ENCODE results near the gene PRAC2.

Gene PRAC2

GRCh38 chr17:48728232-48729231 lies 5.5 kb downstream of the PRAC2 start, which contains the start of gene HOXB13:
Gene HOXB13 (minus strand): TSS chr17:48728750. CDS start chr17:48728593, 157 bp downstream.
- no peak within 1 kb of the TSS for H2BK12ac ChIP-seq (ENCODE audit: low read length in 2 of 2)
- H3K36me3 ChIP-seq (ENCODE audit: control insufficient read depth in 1 of 2, insufficient read depth in 2 of 2, low read depth in 1 of 2, low read length in 2 of 2): peaks cover 0 to 3% of the 10 kb centered on the region in 2 experiments
- H3K18ac ChIP-seq (ENCODE audit: low read depth in 1 of 2, low read length in 2 of 2): peak within 1 kb of the TSS; percentile 52 to 81
- peak; percentile 85 for DNase-seq
- peak within 1 kb of the TSS; percentile 95 for H4K8ac ChIP-seq (ENCODE audit: low read length)
- H3K9me3 ChIP-seq (ENCODE audit: control insufficient read depth, low read length): no peaks in the 10 kb centered on the region
- H3K27me3 ChIP-seq (ENCODE audit: control insufficient read depth in 1 of 2, insufficient read depth in 1 of 2, low read length in 2 of 2): peaks cover 97% of the 10 kb centered on the region in 2 experiments
- no peak within 1 kb of the TSS for H2BK120ac ChIP-seq (ENCODE audit: low read depth, low read length)
- H3K4me2 ChIP-seq (ENCODE audit: low read length, poor library complexity, severe bottlenecking): peak within 1 kb of the TSS; percentile 75
- peak within 1 kb of the TSS in 1 of 2 experiments; percentile 99 for H3K23ac ChIP-seq (ENCODE audit: low read length in 2 of 2)
- H3K9ac ChIP-seq (ENCODE audit: low read length): no peak within 1 kb of the TSS
- peaks cover 19% of the 10 kb centered on the region for H3K4me1 ChIP-seq (ENCODE audit: control insufficient read depth, insufficient read depth, low read depth, low read length)
- H2AFZ ChIP-seq (ENCODE audit: low read depth, low read length): peak within 1 kb of the TSS; percentile 31
- 5% methylated on average over 46 of the region's 55 CpGs for WGBS
- H2BK5ac ChIP-seq (ENCODE audit: low read depth, low read length, poor library complexity, severe bottlenecking): no peak within 1 kb of the TSS
- H2AK5ac ChIP-seq (ENCODE audit: low read length, severe bottlenecking): no peak within 1 kb of the TSS
- peak within 1 kb of the TSS in 1 of 2 experiments; percentile 70 for H3K14ac ChIP-seq (ENCODE audit: low read length in 2 of 2)
- no peak within 1 kb of the TSS for H3K27ac ChIP-seq (ENCODE audit: low read length, poor library complexity, severe bottlenecking)
- H2BK15ac ChIP-seq (ENCODE audit: low read depth, poor library complexity, severe bottlenecking): no peak within 1 kb of the TSS
- peak within 1 kb of the TSS; percentile 14 to 66 for H3K4me3 ChIP-seq (ENCODE audit: insufficient read depth in 1 of 2, low read depth in 1 of 2, low read length in 2 of 2)
- H4K91ac ChIP-seq (ENCODE audit: low read length): peak within 1 kb of the TSS; percentile 25
- peak within 1 kb of the TSS; percentile 24 to 41 for H3K4ac ChIP-seq (ENCODE audit: low read depth in 1 of 2, low read length in 2 of 2)
- no peaks in the 10 kb centered on the region for H3K79me1 ChIP-seq (replicated peaks; ENCODE audit: low read length, poor library complexity, severe bottlenecking)

GRCh38 chr17:48729335-48730239 lies 6.6 kb downstream of the PRAC2 start:
- Histone ChIP-seq H4K8ac (ENCODE audit: low read length) (peak overlapping the region; percentile 27), H2BK15ac (ENCODE audit: low read depth, poor library complexity, severe bottlenecking) (no peak overlapping the region), H2AK5ac (ENCODE audit: low read length, severe bottlenecking) (no peak overlapping the region), H3K27me3 (ENCODE audit: control insufficient read depth in 1 of 2, insufficient read depth in 1 of 2, low read length in 2 of 2) (peaks cover 97 to 98% of the 10 kb centered on the region in 2 experiments), H3K4me2 (ENCODE audit: low read length, poor library complexity, severe bottlenecking) (no peak overlapping the region), H3K4ac (ENCODE audit: low read depth in 1 of 2, low read length in 2 of 2) (no peak overlapping the region), H2BK5ac (ENCODE audit: low read depth, low read length, poor library complexity, severe bottlenecking) (no peak overlapping the region), H2BK120ac (ENCODE audit: low read depth, low read length) (no peak overlapping the region), H3K4me3 (ENCODE audit: insufficient read depth in 1 of 2, low read depth in 1 of 2, low read length in 2 of 2) (no peak overlapping the region), H2AFZ (ENCODE audit: low read depth, low read length) (no peak overlapping the region), H3K14ac (ENCODE audit: low read length in 2 of 2) (no peak overlapping the region), H3K79me1 (replicated peaks; ENCODE audit: low read length, poor library complexity, severe bottlenecking) (no peaks in the 10 kb centered on the region), H3K4me1 (ENCODE audit: control insufficient read depth, insufficient read depth, low read depth, low read length) (peaks cover 16% of the 10 kb centered on the region), H3K9me3 (ENCODE audit: control insufficient read depth, low read length) (no peaks in the 10 kb centered on the region), H3K18ac (ENCODE audit: low read depth in 1 of 2, low read length in 2 of 2) (no peak overlapping the region), H3K27ac (ENCODE audit: low read length, poor library complexity, severe bottlenecking) (no peak overlapping the region), H3K36me3 (ENCODE audit: control insufficient read depth in 1 of 2, insufficient read depth in 2 of 2, low read depth in 1 of 2, low read length in 2 of 2) (peaks cover 0 to 3% of the 10 kb centered on the region in 2 experiments), H2BK12ac (ENCODE audit: low read length in 2 of 2) (no peak overlapping the region), H3K9ac (ENCODE audit: low read length) (no peak overlapping the region), H4K91ac (ENCODE audit: low read length) (peak overlapping the region; percentile 25), H3K23ac (ENCODE audit: low read length in 2 of 2) (no peak overlapping the region)
- WGBS: 14% methylated on average over 19 of the region's 19 CpGs
- peak; percentile 33 for DNase-seq

GRCh38 chr17:48730240-48730550 lies 7.2 kb downstream of the PRAC2 start:
- DNase-seq: no peak
- Histone ChIP-seq H3K9ac (ENCODE audit: low read length) (no peak overlapping the region), H2BK12ac (ENCODE audit: low read length in 2 of 2) (no peak overlapping the region), H2AK5ac (ENCODE audit: low read length, severe bottlenecking) (no peak overlapping the region), H4K91ac (ENCODE audit: low read length) (no peak overlapping the region), H2BK5ac (ENCODE audit: low read depth, low read length, poor library complexity, severe bottlenecking) (no peak overlapping the region), H2BK120ac (ENCODE audit: low read depth, low read length) (no peak overlapping the region), H2BK15ac (ENCODE audit: low read depth, poor library complexity, severe bottlenecking) (no peak overlapping the region), H3K4me3 (ENCODE audit: insufficient read depth in 1 of 2, low read depth in 1 of 2, low read length in 2 of 2) (no peak overlapping the region), H3K9me3 (ENCODE audit: control insufficient read depth, low read length) (no peaks in the 10 kb centered on the region), H3K18ac (ENCODE audit: low read depth in 1 of 2, low read length in 2 of 2) (peak overlapping the region in 1 of 2 experiments; percentile 11), H4K8ac (ENCODE audit: low read length) (no peak overlapping the region), H2AFZ (ENCODE audit: low read depth, low read length) (no peak overlapping the region), H3K23ac (ENCODE audit: low read length in 2 of 2) (no peak overlapping the region), H3K14ac (ENCODE audit: low read length in 2 of 2) (no peak overlapping the region), H3K36me3 (ENCODE audit: control insufficient read depth in 1 of 2, insufficient read depth in 2 of 2, low read depth in 1 of 2, low read length in 2 of 2) (peaks cover 0 to 3% of the 10 kb centered on the region in 2 experiments), H3K27ac (ENCODE audit: low read length, poor library complexity, severe bottlenecking) (no peak overlapping the region), H3K4me1 (ENCODE audit: control insufficient read depth, insufficient read depth, low read depth, low read length) (peaks cover 14% of the 10 kb centered on the region), H3K4me2 (ENCODE audit: low read length, poor library complexity, severe bottlenecking) (no peak overlapping the region), H3K79me1 (replicated peaks; ENCODE audit: low read length, poor library complexity, severe bottlenecking) (no peaks in the 10 kb centered on the region), H3K4ac (ENCODE audit: low read depth in 1 of 2, low read length in 2 of 2) (no peak overlapping the region), H3K27me3 (ENCODE audit: control insufficient read depth in 1 of 2, insufficient read depth in 1 of 2, low read length in 2 of 2) (peaks cover 97 to 98% of the 10 kb centered on the region in 2 experiments)
- 50% methylated on average over 1 of the region's 3 CpGs for WGBS

Data from mesenchymal stem cell (in vitro differentiated cells and primary cell).